Measurements from ENCODE around the gene TTC16.

The TTC16 gene

DNA sequence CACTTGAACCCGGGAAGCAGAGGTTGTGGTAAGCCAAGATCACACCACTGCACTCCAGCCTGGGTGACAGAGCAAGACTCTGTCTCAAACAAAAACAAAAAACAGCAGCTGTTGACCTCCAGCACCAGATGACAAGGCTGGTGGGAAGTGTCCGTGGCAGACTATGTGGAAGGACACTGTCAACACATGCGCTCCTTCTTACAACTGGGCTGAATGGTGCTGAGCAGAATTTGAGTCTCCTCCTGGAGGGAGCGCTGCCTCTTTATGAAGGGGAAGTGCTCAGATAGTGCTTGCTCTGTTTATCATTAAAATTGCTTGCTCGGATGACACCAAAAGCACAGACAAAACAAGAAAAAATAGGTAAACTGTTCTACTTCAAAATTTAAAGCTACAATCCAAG is 18.3 kb upstream of the TTC16 start:
- no peak for DNase-seq (ENCODE audit: low spot score)

DNA sequence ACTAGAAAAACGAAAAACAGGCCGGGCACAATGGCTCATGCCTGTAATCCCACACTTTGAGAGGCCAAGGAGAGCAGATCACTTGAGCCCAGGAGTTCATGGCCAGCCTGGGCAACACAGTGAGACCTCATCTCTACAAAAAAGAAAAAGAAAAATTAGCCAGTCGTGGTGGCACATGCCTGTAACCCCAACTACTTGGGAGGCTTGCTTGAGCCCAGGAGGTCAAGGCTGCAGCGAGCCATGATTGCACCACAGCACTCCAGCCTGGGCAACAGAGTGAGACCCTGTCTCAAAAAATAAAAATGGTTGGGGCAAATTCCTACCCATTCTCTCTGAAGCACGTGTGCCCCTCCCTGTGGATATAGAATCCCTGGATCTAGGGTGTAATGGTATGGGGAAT is 17.5 kb upstream of the TTC16 start:
- DNase-seq (ENCODE audit: low spot score), result no peak

DNA sequence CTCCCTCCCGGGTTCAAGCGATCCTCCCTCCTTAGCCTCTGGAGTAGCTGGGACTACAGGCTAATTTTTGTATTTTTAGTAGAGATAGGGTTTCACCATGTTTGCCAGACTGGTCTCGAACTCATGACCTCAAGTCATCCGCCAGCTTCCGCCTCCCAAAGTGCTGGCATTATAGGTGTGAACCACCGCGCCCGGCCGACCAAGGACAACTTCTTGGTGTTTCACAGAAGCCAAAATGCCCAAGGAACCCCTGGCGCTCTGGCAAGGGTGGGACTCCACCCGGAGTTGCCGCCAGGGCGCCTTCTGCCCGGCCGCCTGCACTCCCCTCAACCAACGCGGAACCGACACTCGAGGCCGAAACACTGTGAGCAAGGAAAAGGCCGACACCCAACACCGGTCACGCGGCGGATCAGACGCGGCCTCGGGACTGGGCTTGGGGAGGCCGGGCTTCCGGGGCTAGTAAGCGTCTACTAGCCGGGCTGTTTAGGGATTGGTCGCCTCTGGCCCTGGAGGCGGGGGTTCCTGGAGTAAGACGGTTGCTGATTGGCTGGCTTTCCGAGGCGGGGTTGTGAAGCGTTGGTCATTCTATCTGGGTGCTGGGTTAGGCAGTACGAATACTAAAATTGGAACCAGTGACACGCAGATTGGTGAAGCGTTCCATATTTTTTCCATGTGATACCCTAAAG is 16.8 kb upstream of the TTC16 start:
- peak; percentile 96 for DNase-seq (ENCODE audit: low spot score)

DNA sequence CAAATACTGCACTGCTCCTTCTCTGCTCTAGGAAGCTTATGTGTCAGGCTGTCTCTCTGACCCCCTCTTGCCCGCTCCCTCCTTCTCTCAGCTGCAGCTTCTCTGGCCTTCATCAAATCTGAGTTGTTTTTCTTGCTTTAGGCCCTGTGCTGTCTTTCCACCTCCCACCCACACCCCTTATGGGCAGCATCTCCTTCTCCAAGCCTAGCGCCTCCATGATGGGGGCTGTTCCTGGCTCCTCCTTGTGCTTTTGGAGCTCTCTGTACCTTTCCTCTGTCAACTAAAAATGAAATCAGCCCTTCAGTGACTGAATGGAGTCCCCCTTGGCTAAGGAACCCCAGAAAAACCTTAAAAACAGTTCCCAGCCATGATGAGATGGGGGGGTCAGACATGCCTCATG is 15.7 kb upstream of the TTC16 start:
- DNase-seq (ENCODE audit: low spot score), result no peak

DNA sequence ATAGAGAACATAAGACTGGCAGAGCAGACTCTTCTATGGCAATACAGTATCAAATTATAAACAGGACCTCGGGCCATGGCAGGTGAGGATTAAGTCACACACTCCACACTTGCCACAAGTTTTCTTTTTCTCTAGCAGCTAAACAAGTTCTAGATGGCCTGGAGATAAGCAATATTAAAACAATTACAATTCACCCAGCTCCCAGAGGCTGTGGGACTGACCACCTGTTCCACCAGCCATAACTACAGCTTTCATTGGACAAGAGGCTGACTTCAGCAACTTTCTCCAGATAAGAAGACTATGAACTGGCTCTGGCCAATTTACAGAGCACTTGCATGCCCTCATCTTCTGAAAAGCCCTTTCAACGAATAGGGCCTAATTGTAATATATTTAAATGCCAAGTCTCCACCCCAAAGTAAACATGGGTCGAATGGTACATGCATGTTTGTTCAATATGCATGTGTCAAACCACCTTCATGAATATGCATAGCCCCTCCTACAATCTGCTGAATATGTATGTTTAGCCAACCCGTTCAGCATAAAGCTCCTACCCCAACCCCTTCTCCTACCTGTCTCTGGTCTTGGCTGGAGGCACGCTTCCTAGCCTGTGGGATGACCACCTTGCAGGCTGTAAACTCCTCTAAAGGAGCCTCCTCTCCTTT is 15.2 kb upstream of the TTC16 start:
- DNase-seq (ENCODE audit: low spot score), result no peak

DNA sequence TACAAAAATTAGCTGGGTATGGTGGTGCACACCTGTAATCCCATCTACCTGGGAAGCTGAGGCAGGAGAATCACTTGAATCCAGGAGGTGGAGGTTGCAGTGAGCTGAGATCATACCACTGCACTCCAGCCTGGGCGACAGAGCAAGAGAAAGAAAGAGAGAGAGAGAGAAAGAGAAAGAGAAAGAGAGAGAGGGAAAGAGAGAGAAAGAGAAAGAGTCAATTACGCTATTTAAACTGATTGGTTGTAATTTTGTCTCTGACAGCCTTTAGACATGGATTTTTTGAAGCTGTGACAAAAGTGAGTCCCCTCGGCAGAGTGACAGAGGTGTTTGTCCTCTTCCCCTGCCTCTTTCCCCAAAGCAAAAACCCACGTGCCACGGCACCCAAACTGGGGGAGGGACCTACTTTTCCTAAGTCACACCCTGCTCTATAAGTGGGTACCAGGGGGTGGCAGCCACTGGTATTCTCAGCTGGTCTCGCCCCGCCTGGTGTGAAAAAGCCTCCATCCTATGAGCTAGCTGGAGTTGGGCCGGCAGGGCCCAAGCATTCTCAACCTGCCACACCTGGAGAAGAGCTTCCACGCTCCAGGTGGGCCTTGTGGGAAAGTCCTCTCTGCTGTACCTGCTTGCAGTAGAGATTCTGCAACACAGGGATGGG is 12.5 kb upstream of the TTC16 start:
- DNase-seq (ENCODE audit: low spot score), result no peak

DNA sequence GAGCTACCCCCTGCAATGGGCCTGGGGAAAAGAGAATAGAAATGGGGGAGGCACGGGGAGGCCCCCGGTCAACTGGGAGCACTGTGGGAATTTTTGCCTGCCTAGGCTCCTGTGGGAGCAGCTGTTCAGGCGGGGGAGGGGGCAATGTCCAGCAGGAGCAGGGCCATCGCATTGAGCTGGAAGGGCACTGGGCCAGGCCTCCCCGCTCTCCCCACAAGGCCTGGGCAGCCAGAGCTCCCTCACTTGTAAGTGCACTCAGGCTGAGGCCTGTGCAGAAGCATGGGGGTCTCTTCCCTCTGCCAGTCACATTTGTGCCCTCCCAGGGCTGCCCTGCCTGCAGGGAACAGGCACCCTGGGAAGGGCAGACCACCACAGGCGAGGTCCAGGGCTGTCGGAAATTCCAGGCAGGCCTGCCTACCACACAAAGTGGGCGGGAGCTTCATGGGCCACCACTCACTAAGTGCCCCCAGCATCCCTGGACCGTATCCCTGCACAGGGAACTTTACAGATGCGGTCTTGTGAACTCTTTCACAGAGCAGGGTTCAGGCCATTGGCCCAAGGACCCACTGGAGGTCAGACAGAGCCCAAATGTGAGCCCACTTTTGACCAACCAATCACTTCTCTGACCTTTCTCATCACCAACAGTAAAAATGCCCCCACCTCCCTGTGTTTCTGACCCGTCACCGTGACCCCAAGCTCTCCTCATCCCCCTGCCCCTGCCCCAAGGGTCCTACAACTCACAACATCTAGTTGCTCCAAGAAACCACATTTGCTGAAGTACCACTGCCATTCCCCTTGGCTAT is 10.1 kb upstream of the TTC16 start:
- DNase-seq (ENCODE audit: low spot score), result no peak

DNA sequence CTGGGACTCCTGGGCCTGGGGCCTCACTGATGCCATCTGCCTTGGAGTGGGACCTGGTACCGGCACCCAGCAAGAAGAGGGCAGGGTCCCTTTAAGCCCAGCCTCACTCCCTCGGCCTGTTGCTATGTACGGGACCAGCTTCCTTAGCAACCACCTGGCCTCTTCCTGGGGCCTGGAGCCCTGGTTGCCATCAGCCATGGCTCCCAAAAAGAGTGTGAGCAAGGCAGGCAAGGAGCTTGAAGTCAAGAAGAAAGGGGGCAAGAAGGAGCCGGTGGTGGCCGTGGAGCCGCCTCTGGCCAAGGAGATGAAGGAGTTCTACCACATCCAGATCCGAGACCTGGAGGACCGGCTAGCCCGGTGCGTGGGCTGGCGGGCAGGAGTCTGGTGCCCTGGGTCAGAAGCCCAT is 9.0 kb upstream of the TTC16 start, which contains the start of gene CFAP157:
CFAP157 (plus strand) TSS at position 153 of the 406 bp plus-strand sequence; CDS start at position 197, 44 bp downstream.
- peak; percentile 21 for DNase-seq (ENCODE audit: low spot score)

DNA sequence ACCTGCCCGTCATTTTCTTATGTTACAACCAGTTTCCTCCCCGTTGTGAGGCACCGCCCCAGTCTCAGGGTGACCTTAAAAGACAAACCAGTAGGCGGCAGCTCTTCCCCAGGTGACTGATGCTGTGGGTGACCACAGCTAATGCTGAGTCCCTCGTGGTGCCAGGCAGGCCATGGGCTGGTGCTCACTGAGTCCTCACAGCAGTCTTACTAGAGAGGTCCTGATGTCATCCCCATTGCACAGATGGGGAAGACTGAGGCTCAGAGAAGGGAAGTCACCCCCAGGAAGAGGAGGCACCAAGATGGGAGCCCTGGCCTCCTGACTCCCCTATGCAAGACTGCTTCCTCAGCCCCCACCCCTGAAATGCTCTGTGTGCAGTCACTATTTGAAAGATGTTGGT is 8.1 kb upstream of the TTC16 start:
- DNase-seq (ENCODE audit: low spot score), result peak; percentile 51

DNA sequence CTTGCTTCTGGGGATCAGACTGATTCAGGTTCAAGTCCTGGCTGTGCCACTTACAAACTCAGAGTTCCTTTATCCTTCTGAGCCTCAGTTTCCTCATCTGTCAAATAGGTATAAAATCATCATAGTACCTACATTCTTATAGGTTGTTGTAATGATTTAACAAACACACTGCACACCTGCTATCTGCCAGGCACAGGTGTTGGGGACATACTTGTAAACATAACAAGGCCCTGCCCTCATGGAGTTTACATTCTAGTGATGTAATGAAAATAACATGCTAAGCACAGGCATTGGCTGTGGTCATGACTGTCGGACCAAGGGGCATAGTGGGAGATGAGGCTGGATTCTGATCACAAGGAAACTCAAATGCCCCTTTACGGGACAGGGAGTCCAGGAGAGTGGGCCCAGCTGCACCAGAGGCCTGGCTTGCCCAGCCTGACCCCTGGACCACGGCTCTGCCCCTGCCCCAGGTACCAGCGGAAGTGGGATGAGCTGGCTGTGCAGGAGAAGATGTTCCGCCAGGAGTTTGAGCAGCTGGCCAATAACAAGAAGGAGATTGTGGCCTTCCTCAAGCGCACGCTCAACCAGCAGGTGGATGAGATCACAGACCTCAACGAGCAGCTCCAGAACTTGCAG is 6.8 kb upstream of the TTC16 start:
- no peak for DNase-seq (ENCODE audit: low spot score)

DNA sequence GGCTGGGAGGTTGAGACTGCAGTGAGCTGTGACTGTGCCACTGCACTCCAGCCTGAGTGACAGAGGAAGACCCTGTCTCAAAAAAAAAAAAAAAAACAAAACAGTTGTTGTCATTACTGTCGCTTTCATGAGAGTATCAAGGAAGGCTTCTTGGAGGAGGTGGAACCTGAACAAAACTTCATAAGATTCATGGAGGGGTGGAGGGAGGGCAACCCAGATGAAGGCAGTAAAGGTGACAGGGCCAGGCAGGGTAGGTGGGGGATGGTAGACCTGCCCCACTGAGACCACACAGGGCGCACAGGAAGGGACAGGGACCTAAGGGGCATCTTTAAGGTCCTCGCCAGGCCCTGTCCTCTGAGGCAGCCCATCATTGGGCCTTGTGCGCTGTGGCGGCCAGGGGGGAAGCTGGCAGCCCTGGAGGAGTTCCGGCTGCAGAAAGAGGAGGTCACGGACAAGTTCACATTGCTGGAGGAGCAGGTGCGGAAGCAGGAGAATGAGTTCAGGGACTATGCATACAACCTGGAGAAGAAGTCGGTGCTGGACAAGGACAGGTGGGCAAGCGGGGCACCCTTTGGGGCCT is 5.6 kb upstream of the TTC16 start:
- DNase-seq (ENCODE audit: low spot score), result no peak

DNA sequence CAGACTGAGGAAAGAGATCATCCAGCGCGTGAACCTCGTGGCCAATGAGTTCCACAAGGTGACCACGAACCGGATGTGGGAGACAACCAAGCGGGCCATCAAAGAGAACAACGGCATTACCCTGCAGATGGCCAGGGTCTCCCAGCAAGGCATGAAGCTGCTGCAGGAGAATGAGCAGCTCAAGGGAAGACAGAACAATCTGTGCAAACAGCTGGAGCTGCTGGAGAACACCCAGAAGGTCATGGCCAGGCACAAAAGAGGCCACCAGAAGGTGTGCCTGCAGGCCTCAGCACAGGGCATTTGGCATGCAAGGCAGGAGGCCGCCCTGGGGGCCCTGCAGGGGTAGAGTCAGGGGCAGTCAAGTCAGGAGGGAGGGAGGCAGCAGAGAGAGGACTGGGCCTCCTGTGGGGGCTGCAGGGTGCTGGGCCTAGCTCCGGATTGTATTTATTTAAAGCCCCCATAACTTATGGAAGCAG is 4.6 kb upstream of the TTC16 start:
- DNase-seq (ENCODE audit: low spot score), result peak; percentile 73

DNA sequence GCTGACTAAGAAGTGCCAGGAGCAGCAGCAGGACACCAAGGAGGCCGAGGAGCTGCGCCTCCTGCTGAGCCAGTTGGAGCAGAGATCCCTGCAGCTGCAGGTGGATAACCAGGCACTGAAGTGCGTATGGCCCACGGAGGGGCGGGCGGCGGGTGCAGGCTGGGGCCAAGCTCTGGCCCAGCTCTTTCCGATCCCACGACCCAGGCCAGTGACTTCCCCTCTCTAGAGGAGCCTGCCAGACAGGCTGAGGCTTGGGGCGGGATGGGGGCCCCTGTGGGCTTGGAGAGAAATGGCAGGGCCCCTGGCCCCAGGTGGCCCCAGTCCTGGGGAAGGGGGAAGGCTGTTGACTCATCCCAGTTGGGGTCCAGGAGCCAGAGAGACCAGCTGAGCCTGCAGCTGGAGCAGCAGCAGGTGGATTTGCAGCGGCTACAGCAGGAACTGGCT is 4.0 kb upstream of the TTC16 start:
- no peak for DNase-seq (ENCODE audit: low spot score)

DNA sequence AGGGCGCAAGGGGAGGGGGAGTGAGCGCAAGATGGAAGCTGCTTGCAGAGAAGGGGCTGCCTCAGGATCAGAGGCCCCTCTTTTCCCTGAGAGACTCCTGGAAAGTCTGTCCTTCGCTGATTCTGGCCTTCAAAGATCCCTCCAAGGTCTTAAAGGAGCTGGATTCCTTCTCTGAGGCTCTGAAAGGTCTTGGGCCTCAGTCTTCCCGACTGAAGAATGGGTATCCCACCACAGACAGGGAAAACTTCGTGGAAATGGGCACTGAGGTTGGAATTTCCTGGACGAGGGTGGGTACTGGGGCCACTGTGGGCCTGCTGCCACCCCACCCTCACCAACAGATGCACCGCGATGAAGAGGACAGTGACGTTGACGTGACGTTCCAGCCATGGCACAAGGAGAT is 3.5 kb upstream of the TTC16 start:
- no peak for DNase-seq (ENCODE audit: low spot score)

DNA sequence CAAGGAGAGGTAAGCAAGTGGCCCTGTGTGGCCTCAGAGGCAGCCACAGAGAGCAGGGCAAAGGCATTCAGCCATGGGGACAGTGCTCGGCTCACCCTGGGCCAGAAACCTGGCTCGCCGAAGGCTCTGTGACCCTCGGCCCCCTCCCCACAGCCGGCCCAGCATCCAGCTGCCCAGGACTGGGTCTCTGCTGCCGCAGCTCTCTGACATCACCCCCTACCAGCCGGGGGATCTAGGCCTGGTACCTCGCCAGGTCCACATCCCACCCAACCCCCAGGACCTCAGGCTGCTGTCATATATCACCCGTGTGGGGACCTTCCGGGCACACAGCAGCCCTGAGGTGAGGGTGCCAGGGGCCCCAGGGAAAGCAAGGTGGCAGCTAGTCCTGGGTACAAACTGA is 3.0 kb upstream of the TTC16 start:
- no peak for DNase-seq (ENCODE audit: low spot score)

DNA sequence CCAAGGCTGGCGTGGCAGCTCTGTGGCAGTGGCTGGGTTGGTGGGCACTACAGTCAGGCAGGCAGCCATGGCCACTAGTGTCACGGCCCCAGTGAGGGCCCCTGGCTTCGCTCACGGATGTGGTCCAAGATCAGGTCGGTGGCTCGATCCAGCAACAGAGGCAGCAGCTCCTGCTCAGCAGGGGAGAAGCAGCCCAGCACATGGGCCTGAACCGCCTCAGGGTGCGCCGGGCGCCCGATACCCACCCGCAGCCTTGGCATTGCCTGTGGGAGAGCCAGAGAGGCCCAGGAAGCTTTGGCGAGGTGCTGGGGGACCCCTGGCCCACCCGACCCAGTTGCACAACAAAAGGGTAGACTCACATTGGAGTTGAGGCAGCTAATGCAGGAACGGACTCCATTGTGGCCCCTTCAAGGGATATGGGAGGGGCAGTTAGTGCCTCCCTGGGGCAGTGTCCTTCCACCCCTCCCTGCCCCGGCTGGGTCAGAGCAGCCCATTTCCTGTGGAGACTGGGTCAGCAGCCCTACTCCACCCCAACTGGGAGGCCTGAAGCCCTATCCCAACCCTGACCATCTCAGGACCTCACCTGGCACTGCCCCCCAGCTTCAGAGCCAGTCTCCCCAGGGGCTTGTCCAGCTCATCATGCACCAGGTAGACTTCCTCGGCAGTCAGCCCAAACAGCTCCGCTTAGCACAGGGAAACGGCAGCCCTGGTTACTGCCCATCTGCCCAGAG is 1.7 kb upstream of the TTC16 start:
- no peak for DNase-seq (ENCODE audit: low spot score)

DNA sequence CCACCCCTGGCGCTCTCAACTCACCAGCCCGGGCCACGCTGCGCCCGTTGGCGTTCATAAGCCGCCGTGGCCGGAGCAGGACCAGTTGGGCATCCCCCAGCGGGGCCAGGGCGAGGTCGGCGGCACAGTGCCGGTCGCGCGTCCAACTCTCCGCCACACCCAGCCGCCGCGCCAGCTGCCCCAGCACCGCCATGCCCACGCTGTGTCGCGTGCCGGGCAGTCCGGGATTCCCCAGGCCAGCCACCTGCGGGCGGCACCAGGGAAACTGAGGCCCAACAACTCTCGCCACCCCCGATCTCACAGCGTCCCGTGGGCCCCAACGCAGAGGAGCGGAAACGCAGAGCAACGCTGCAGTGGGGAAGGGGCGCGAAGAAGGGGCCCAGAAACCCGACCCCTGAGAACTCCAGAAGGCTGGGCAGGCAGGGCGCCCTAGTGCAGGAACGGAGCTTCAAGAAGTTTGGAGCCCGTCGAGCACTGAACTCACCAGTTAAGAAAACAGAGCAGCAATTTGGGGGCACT is 869 bp upstream of the TTC16 start:
- peak; percentile 28 for DNase-seq (ENCODE audit: low spot score)

DNA sequence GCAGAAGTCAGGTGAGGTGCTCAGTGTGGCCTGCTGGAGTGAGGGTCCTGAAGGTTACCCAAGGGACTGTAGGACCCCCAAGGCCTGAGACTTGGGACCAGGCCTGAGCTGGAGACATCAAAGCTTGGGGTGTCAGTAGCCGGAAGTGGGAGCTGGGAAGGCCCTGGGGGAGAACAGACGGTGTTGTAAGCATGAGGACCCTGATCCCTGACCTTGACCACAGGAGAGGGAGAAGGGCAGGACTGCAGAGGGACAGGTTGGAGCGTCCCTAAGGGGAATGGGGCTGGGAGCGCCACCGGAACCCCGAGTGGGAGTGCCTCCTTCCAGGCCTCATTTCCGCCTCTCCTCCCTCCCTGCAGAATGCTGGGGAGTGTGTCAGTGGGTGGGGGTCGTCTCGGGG is 533 bp downstream of the TTC16 start:
- no peak for DNase-seq (ENCODE audit: low spot score)

DNA sequence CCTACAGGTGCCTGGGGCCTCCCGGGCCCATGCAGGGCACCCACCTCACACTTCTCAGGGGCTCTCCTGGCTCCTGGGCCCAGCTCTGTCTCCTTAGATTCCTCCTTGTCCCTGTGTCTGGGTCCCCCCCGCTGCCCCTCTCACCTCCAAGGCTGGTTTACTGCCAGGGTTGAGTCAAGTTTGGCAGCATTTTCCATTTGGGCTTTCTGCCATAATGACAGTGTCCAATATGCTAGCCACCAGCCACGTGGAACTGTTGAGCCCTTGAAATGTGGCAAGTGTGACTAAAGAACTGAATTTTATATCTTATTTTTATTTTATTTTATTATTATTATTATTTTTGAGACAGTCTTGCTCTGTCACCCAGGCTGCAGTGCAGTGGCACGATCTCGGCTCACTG is 1.9 kb downstream of the TTC16 start:
- DNase-seq (ENCODE audit: low spot score), result no peak

DNA sequence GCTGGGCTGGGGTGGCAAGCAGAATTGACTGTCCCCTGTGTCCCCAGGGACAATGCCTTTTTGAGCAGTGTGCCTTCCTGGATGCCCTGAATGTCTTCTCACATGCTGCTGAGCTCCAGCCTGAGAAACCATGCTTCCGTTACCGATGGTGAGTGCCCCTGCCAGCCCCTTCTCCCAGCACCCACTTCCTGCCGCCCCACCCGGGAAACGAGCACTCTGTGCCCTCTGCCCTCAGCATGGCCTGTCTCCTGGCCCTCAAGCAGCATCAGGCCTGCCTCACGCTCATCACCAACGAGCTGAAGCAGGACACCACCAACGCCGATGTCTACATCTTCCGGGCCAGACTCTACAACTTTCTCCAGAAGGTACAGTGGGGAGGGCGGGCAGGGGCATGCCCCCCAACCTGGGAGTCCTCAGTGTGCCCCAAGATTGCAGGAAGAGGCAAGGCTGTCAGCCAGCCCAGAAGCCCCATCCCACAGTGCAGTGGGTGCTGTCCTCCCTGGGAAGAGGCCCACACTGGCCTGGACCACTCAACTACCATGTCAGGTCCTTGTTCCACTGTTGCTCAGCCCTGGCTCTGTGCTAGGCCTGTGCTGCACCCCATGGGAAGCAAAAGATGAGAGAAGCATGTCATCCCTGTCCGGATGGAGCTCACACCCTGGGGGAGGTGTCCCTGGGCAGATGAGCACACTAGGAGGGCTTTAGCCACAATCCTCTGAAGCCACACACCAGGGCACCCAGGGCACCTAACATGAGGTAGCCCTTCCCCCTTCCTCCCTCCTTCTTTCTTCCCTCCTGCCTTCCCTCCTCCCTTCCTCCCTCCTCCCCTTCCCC is 4.4 kb downstream of the TTC16 start:
- no peak for DNase-seq (ENCODE audit: low spot score)
